ENCODE measurements around the gene TIMM10. TPM values are rescaled to one million over a fixed set of nuclear protein-coding genes. Genes with fewer than 3 reads are reported as not detected.
A peak's percentile ranks its signal among the peaks of the same experiment; 100 is the strongest.
"Not testable (repeated sequence)": the region's sequence is repeated elsewhere in the genome, so short reads cannot be mapped to it uniquely, and the experiment has no call there.

Gene TIMM10
- total RNA-seq, 1 experiment from 2014 or later: 73.3 TPM

DNA sequence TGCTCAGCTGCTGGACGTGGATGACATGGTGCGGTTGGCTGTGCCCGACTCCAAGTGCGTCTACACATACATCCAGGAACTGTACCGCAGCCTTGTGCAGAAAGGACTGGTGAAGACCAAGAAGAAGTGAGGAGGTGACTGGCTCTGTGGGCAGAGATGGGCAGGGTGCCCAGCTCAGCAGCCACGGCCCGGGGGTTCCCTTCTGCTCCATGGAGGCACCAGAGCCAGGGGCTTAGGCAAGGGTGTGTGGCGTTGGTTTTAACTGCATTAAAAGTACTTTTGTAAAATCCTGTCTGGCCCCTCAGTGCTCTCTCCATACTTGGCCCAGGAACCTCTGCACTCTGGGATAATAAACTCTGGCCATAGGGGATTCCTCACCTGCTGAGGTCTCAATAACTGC is 19.4 kb upstream of the TIMM10 start:
- Histone ChIP-seq H3K36me3 (replicated peaks; ENCODE audit: control insufficient read depth, insufficient read depth, low read length) (peaks cover 14% of the 10 kb centered on the region), H3K27me3 (ENCODE audit: control insufficient read depth, insufficient read depth, low read length) (no peaks in the 10 kb centered on the region), H3K4me3 (ENCODE audit: insufficient read depth, low read depth, low read length) (no peak overlapping the region)
- no peak for DNase-seq

DNA sequence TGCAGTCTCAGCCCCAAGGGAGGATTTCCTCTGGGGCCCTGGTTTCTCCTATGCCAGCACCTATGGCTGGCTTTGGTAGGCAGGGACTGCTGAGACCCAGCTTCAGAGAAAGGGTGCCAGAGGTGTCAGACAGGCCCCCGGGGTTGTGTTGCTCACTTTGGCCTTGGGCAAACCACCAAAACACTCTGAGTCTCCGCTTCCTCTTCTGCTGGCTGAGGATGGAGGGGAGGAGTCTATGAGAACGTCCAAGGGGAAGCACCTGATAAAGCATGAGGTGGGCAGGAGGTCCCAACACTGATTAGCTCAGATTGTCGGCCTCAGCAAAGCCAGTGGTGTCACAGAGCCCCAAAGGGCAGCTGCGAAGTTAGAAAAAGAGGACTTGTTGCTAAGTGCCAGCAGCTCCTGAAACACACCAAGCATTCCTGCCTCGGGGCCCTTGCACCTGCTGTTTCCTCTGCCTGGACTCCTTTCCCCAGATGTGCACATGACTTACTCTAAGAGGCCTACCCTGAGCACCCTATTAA is 17.4 kb upstream of the TIMM10 start:
- DNase-seq: no peak
- no peak overlapping the region for H3K4me3 ChIP-seq (ENCODE audit: insufficient read depth, low read depth, low read length)

DNA sequence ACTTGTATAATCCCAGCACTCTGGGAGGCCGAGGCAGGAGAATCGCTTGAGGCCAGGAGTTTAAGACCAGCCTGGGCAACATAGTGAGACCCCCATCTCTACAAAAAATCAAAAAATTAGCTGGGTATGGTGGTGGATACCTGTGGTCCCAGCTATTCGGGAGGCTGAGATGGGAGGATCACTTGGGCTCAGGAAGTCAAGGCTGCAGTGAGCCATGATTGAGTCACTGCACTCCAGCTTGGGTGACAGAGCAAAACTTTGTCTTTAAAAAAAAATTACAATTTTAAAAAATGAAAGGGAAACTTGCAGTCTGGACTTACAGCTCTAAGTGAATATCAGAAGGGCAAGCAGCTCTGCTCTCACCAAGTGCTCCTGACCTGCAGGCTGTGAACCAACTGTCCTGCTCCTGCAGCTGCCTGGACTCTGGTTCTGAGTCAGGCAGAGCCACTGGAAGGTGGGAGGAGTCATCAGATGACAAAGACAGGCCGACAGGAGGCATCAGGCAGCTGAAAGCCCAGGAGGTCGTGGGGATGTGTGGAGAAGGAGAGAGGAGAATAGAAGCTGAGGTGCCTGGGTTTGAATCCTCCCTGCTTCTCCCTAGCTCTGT is 16.4 kb upstream of the TIMM10 start:
- peak; percentile 84 for DNase-seq
- Histone ChIP-seq H3K36me3 (replicated peaks; ENCODE audit: control insufficient read depth, insufficient read depth, low read length) (peaks cover 11% of the 10 kb centered on the region), H3K4me3 (ENCODE audit: insufficient read depth, low read depth, low read length) (no peak overlapping the region), H3K27me3 (ENCODE audit: control insufficient read depth, insufficient read depth, low read length) (peaks cover 4% of the 10 kb centered on the region)

More for the DNA sequence above, 17.4 kb upstream of the TIMM10 start:
- Histone ChIP-seq H3K27me3 (ENCODE audit: control insufficient read depth, insufficient read depth, low read length) (peaks cover 1% of the 10 kb centered on the region; the same call in 1 of the 2 replicates), H3K36me3 (replicated peaks; ENCODE audit: control insufficient read depth, insufficient read depth, low read length) (peaks cover 11% of the 10 kb centered on the region)

GRCh38 chr11:57546451-57546850 is 15.9 kb upstream of the TIMM10 start:
- no peak for DNase-seq
- peaks cover 10% of the 10 kb centered on the region for H3K36me3 ChIP-seq (replicated peaks; ENCODE audit: control insufficient read depth, insufficient read depth, low read length)
- peaks cover 4% of the 10 kb centered on the region for H3K27me3 ChIP-seq (ENCODE audit: control insufficient read depth, insufficient read depth, low read length)

GRCh38 chr11:57545883-57546282 is 15.3 kb upstream of the TIMM10 start:
- no peak for DNase-seq
- peaks cover 4% of the 10 kb centered on the region for H3K27me3 ChIP-seq (ENCODE audit: control insufficient read depth, insufficient read depth, low read length)
- no peak overlapping the region for H3K4me3 ChIP-seq (ENCODE audit: insufficient read depth, low read depth, low read length)
- H3K36me3 ChIP-seq (replicated peaks; ENCODE audit: control insufficient read depth, insufficient read depth, low read length): peaks cover 9% of the 10 kb centered on the region

More at GRCh38 chr11:57546451-57546850, 15.9 kb upstream of the TIMM10 start:
- no peak overlapping the region for H3K4me3 ChIP-seq (ENCODE audit: insufficient read depth, low read depth, low read length)

GRCh38 chr11:57544566-57544965 is 14.0 kb upstream of the TIMM10 start:
- peaks cover 4% of the 10 kb centered on the region for H3K27me3 ChIP-seq (ENCODE audit: control insufficient read depth, insufficient read depth, low read length)
- H3K4me3 ChIP-seq (ENCODE audit: insufficient read depth, low read depth, low read length): no peak overlapping the region
- peaks cover under 1% of the 10 kb centered on the region; the same call in 1 of the 2 replicates for H3K36me3 ChIP-seq (replicated peaks; ENCODE audit: control insufficient read depth, insufficient read depth, low read length)
- DNase-seq: no peak

GRCh38 chr11:57543593-57543992 is 13.0 kb upstream of the TIMM10 start:
- Histone ChIP-seq H3K4me3 (ENCODE audit: insufficient read depth, low read depth, low read length) (no peak overlapping the region), H3K36me3 (replicated peaks; ENCODE audit: control insufficient read depth, insufficient read depth, low read length) (no peaks in the 10 kb centered on the region; the same call in 1 of the 2 replicates), H3K27me3 (ENCODE audit: control insufficient read depth, insufficient read depth, low read length) (peaks cover 4% of the 10 kb centered on the region)
- DNase-seq: peak; percentile 64

DNA sequence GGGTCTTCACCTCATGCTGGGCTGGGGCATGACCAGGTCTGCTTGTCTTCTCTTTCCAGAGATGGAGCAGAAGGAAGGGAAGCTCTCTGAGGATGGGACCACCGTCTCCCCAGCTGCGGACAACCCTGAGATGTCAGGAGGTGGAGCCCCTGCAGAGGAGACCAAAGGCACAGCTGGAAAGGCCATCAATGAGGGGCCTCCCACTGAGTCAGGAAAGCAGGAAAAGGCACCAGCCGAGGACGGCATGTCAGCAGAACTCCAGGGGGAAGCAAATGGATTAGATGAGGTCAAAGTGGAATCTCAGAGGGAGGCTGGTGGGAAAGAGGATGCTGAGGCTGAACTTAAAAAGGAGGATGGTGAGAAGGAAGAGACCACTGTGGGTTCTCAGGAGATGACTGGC is 12.0 kb upstream of the TIMM10 start:
- Histone ChIP-seq H3K27me3 (ENCODE audit: control insufficient read depth, insufficient read depth, low read length) (peaks cover 4% of the 10 kb centered on the region), H3K36me3 (replicated peaks; ENCODE audit: control insufficient read depth, insufficient read depth, low read length) (no peaks in the 10 kb centered on the region; the same call in 1 of the 2 replicates), H3K4me3 (ENCODE audit: insufficient read depth, low read depth, low read length) (no peak overlapping the region)
- DNase-seq: no peak

DNA sequence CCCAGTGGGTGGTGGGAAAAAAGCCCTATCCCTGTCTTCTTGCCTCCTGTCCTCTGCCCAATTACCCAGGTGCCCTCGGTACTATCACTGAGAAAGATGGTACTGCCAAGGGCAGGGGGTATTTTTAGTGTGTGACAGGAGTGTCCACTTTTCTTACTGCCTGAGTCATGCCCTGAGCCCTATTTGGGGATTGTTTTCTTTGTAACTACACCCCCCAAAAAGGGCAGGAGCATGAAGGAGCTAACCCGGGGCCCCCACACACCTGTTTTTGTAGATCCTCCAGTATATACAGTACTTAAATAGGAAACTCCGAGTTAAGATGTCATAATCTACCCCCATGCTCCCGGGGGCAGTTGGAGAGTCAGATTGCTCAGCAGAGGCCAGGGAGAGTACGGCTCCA is 10.6 kb upstream of the TIMM10 start:
- H3K36me3 ChIP-seq (replicated peaks; ENCODE audit: control insufficient read depth, insufficient read depth, low read length): no peaks in the 10 kb centered on the region

GRCh38 chr11:57539342-57539741 is 8.8 kb upstream of the TIMM10 start:
- Histone ChIP-seq H3K27me3 (ENCODE audit: control insufficient read depth, insufficient read depth, low read length) (peaks cover 4% of the 10 kb centered on the region), H3K36me3 (replicated peaks; ENCODE audit: control insufficient read depth, insufficient read depth, low read length) (no peaks in the 10 kb centered on the region), H3K4me3 (ENCODE audit: insufficient read depth, low read depth, low read length) (no peak overlapping the region)
- DNase-seq: no peak

More for the DNA sequence above, 10.6 kb upstream of the TIMM10 start:
- Histone ChIP-seq H3K4me3 (ENCODE audit: insufficient read depth, low read depth, low read length) (no peak overlapping the region), H3K27me3 (ENCODE audit: control insufficient read depth, insufficient read depth, low read length) (peaks cover 4% of the 10 kb centered on the region)
- no peak for DNase-seq

DNA sequence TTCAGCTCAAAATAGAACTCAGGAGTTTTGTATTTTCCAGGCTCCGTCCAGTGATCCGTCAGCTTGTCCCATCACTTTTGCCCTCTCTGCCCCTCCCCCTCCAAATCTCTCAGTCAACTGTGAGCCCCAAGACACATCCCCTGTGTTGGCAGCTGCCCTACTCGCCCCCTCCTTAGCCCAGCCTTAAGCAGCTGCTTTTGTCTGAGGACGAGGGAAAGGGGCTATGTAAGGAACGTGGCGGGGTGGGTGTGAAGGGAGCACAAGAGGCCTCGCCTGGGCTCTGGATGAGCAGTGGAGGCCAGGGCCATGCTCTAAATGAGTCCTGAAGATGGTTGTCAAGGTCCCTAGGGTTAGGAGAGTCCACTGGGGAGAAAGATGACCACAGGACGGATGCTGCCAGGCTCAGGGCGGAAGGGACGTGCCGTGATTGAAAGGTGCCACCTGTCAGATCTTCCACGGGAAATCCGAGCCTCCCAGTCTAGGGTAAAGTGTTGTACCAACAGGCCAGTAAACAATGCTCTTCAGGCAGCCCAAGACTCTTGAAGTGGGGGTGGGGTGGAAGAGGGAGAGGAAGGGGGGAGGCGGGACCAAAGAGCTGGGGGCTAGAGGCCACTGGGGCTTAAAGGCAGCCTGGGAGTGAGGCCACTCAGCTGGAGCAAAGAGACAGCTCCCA is 6.5 kb upstream of the TIMM10 start, which contains the start of gene SMTNL1:
SMTNL1 (plus strand) TSS at position 649 of the 673 bp plus-strand sequence. CDS start 5,048 bp downstream, outside the sequence.
- DNase-seq: no peak
- H3K4me3 ChIP-seq (ENCODE audit: insufficient read depth, low read depth, low read length): no peak within 1 kb of the TSS
- H3K27me3 ChIP-seq (ENCODE audit: control insufficient read depth, insufficient read depth, low read length): no peaks in the 10 kb centered on the region; the same call in 1 of the 2 replicates
- H3K36me3 ChIP-seq (replicated peaks; ENCODE audit: control insufficient read depth, insufficient read depth, low read length): no peaks in the 10 kb centered on the region

DNA sequence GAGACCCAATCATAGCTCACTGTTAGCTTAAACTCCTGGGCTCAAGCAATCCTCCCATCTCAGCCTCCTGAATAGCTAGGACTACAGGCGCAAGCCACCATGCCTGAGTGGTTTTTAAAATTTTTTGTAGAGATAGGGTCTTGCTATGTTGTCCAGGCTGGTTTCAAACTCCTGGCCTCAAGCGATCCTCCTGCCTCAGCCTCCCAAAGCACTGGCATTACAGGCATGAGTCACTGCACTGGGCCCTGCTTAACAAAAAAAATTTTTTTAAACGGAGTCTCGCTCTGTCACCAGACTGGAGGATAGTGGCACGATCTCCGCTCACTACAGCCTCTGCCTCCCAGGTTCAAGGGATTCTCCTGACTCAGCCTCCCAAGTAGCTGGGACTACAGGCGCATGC is 3.9 kb upstream of the TIMM10 start:
- H3K4me3 ChIP-seq (ENCODE audit: insufficient read depth, low read depth, low read length); H3K27me3 ChIP-seq (ENCODE audit: control insufficient read depth, insufficient read depth, low read length); H3K36me3 ChIP-seq (replicated peaks; ENCODE audit: control insufficient read depth, insufficient read depth, low read length); DNase-seq: not testable (repeated sequence)

DNA sequence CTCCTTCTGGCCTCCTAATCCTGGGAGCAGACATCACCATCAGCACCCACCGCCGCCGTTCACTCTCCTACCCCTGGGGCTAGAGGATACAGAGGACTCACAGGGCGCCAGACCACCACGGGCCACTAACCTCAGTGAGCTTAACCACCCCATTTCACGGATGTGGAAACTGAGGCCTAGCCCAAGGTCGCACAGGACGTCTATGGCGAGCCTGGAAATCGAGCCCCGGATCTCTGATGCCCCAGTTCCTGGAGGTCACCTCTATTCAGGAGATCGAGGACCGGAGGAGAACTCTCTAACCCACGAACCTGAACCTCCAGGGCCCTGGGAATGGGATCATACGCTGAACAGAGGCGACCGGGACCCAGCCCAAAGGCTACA is 349 bp downstream of the TIMM10 start:
- Histone ChIP-seq H3K4me3 (ENCODE audit: insufficient read depth, low read depth, low read length) (peak overlapping the region; percentile 64), H3K27me3 (ENCODE audit: control insufficient read depth, insufficient read depth, low read length) (no peaks in the 10 kb centered on the region), H3K36me3 (replicated peaks; ENCODE audit: control insufficient read depth, insufficient read depth, low read length) (peaks cover 4% of the 10 kb centered on the region)
- no peak for DNase-seq

DNA sequence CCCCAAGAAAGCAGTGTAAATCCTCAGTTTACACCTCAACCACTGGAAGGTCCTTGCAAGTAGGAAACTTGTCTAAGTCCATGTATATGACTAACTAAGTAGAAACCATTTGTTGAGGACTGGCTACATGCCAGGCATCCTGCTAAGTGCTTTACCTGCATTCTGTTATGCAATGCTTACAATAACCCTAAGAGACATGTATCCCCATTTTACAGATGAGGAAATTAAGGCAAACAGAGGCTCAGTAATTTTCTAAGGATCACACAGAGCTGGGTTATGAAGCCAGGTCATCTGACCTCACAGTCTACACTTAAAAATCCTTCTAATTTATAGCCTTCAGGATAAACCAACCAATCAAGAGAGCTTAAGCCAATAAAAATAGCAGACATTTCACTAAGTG is 1.5 kb downstream of the TIMM10 start:
- no peak for DNase-seq
- peaks cover 4% of the 10 kb centered on the region for H3K36me3 ChIP-seq (replicated peaks; ENCODE audit: control insufficient read depth, insufficient read depth, low read length)
- H3K4me3 ChIP-seq (ENCODE audit: insufficient read depth, low read depth, low read length): no peak overlapping the region
- H3K27me3 ChIP-seq (ENCODE audit: control insufficient read depth, insufficient read depth, low read length): no peaks in the 10 kb centered on the region

GRCh38 chr11:57527056-57527631 is 3.4 kb downstream of the TIMM10 start:
- Histone ChIP-seq H3K27me3 (ENCODE audit: control insufficient read depth, insufficient read depth, low read length) (no peaks in the 10 kb centered on the region), H3K4me3 (ENCODE audit: insufficient read depth, low read depth, low read length) (no peak overlapping the region), H3K36me3 (replicated peaks; ENCODE audit: control insufficient read depth, insufficient read depth, low read length) (peaks cover 4% of the 10 kb centered on the region)
- DNase-seq: no peak
